CD4-positive, alpha-beta T cell treated with Interleukin-6 for 4 hours (primary cell): ENCODE data around the gene LACTB.

Source experiments
- DNase-seq: peaks from one replicate; pipeline ENCODE4 v3.0.0-alpha.2; 2020; ENCODE audit warnings: mixed read lengths

Gene LACTB

GRCh38 chr15:63121382-63122001 is at the start of gene LACTB:
Gene LACTB, plus strand, starts transcription at chr15:63121861. Its CDS starts 11 bp downstream, at chr15:63121872.
- DNase-seq: peak; percentile 87

- no peak for DNase-seq
Measured at GRCh38 chr15:63072023-63072650, 49.5 kb upstream of the LACTB start.

GRCh38 chr15:63072809-63073277 is 48.8 kb upstream of the LACTB start:
- no peak for DNase-seq

- DNase-seq: no peak
Measured at GRCh38 chr15:63073497-63074172, 48.0 kb upstream of the LACTB start.

GRCh38 chr15:63075015-63075983 is 46.4 kb upstream of the LACTB start:
- no peak for DNase-seq

- DNase-seq: no peak
Measured at GRCh38 chr15:63075984-63076713, 45.5 kb upstream of the LACTB start.

- no peak for DNase-seq
Measured at GRCh38 chr15:63076714-63077046, 45.0 kb upstream of the LACTB start.

- no peak for DNase-seq
Measured at GRCh38 chr15:63077952-63078351, 43.7 kb upstream of the LACTB start.

- DNase-seq: no peak
Measured at GRCh38 chr15:63079947-63080626, 41.6 kb upstream of the LACTB start.

GRCh38 chr15:63080634-63081250 is 40.9 kb upstream of the LACTB start:
- DNase-seq: no peak

GRCh38 chr15:63082366-63082765 is 39.3 kb upstream of the LACTB start:
- no peak for DNase-seq

- DNase-seq: no peak
Measured at GRCh38 chr15:63083044-63083443, 38.6 kb upstream of the LACTB start.

- no peak for DNase-seq
Measured at GRCh38 chr15:63083541-63083940, 38.1 kb upstream of the LACTB start.

GRCh38 chr15:63084806-63085205 is 36.9 kb upstream of the LACTB start:
- DNase-seq: no peak

GRCh38 chr15:63085289-63085688 is 36.4 kb upstream of the LACTB start:
- no peak for DNase-seq

GRCh38 chr15:63086271-63086670 is 35.4 kb upstream of the LACTB start:
- no peak for DNase-seq

GRCh38 chr15:63086947-63087346 is 34.7 kb upstream of the LACTB start:
- DNase-seq: no peak

- no peak for DNase-seq
Measured at GRCh38 chr15:63088533-63089245, 33.0 kb upstream of the LACTB start.

GRCh38 chr15:63089260-63090043 is 32.2 kb upstream of the LACTB start:
- no peak for DNase-seq

GRCh38 chr15:63090472-63090871 is 31.2 kb upstream of the LACTB start:
- no peak for DNase-seq
